Neuronal stem cell (in vitro differentiated cells): ENCODE results near the gene DEAF1.

ENCODE experiments used
- DNase-seq: peaks from one replicate; pipeline ENCODE4 v3.0.0-alpha.2; 2013; ENCODE audit warnings: low spot score
- H2AFZ ChIP-seq: one replicate; pipeline ENCODE4 v1.6.1; 2013; ENCODE audit warnings: mild to moderate bottlenecking, low read length, inconsistent platforms
- H2AK5ac ChIP-seq: 2 replicates; pipeline ENCODE4 v1.6.1; 2013; ENCODE audit warnings: low read depth, mild to moderate bottlenecking, inconsistent platforms, low read length, moderate library complexity, mixed read lengths
- H2BK120ac ChIP-seq: 2 replicates; pipeline ENCODE4 v1.6.1; 2013; ENCODE audit warnings: low read depth, mild to moderate bottlenecking, inconsistent platforms, low read length, moderate library complexity, mixed read lengths
- H2BK12ac ChIP-seq: one replicate; pipeline ENCODE4 v1.6.1; 2013; ENCODE audit warnings: low read length, inconsistent platforms
- H2BK15ac ChIP-seq: 2 replicates; pipeline ENCODE4 v1.6.1; 2013; ENCODE audit warnings: mild to moderate bottlenecking, low read length, inconsistent platforms, mixed read lengths
- H2BK5ac ChIP-seq: one replicate; pipeline ENCODE4 v1.6.1; 2013; ENCODE audit warnings: inconsistent platforms, mild to moderate bottlenecking, low read length, moderate library complexity
- H3K14ac ChIP-seq: one replicate; pipeline ENCODE4 v1.6.1; 2013; ENCODE audit warnings: low read length, inconsistent platforms
- H3K18ac ChIP-seq: 2 replicates; pipeline ENCODE4 v1.6.1; 2013; ENCODE audit warnings: low read length, inconsistent platforms
- H3K23ac ChIP-seq: 2 replicates; pipeline ENCODE4 v1.6.1; 2013; ENCODE audit warnings: low read depth, mild to moderate bottlenecking, mixed read lengths, low read length, inconsistent platforms; ENCODE audit not compliant: poor library complexity
- H3K27ac ChIP-seq: replicated peaks from 3 replicates; pipeline ENCODE4 v1.5.1; 2013; ENCODE audit warnings: low read length, inconsistent platforms
- H3K27me3 ChIP-seq, 3 experiments: 2 replicates each; pipeline ENCODE4 v1.6.1; 2013; ENCODE audit warnings: low read length in 3 of 3, mild to moderate bottlenecking in 2 of 3, inconsistent platforms in 1 of 3, low read depth in 1 of 3, mixed read lengths in 1 of 3, moderate library complexity in 1 of 3; ENCODE audit not compliant: control insufficient read depth in 3 of 3, insufficient read depth in 3 of 3
- H3K36me3 ChIP-seq, 2 donors: replicated peaks in 1 of 2; 2 replicates each; pipeline ENCODE4 v1.6.1; 2013; ENCODE audit warnings: low read length in 2 of 2; ENCODE audit not compliant: control insufficient read depth in 2 of 2, insufficient read depth in 2 of 2
- H3K4ac ChIP-seq: 2 replicates; pipeline ENCODE4 v1.6.1; 2013; ENCODE audit warnings: inconsistent platforms, mild to moderate bottlenecking, low read length, moderate library complexity
- H3K4me1 ChIP-seq, 2 donors: 1 replicate in 1 of 2; 2 replicates in 1 of 2; pipeline ENCODE4 v1.6.1; 2013; ENCODE audit warnings: low read length in 2 of 2, low read depth in 1 of 2; ENCODE audit not compliant: control insufficient read depth in 2 of 2, insufficient read depth in 1 of 2
- H3K4me2 ChIP-seq: one replicate; pipeline ENCODE4 v1.6.1; 2013; ENCODE audit warnings: mild to moderate bottlenecking, low read length, inconsistent platforms; ENCODE audit not compliant: insufficient read depth, poor library complexity, severe bottlenecking
- H3K4me3 ChIP-seq, 2 donors: 2 replicates each; pipeline ENCODE4 v1.5.1; 2013; ENCODE audit warnings: low read length in 2 of 2, mild to moderate bottlenecking in 2 of 2, inconsistent platforms in 1 of 2, moderate library complexity in 1 of 2
- H3K79me1 ChIP-seq: one replicate; pipeline ENCODE4 v1.6.1; 2013; ENCODE audit warnings: low read depth, mild to moderate bottlenecking, inconsistent platforms, low read length, moderate library complexity
- H3K9ac ChIP-seq: one replicate; pipeline ENCODE4 v1.6.1; 2013; ENCODE audit warnings: mild to moderate bottlenecking, low read depth, low read length, inconsistent platforms; ENCODE audit not compliant: poor library complexity
- H3K9me3 ChIP-seq, 2 donors: replicated peaks in 1 of 2; 2 replicates each; pipeline versions ENCODE3 to v1.6.1; 2013; ENCODE audit warnings: low read length in 2 of 2, mild to moderate bottlenecking in 2 of 2, inconsistent platforms in 1 of 2, low read depth in 1 of 2, mixed read lengths in 1 of 2, moderate library complexity in 1 of 2; ENCODE audit not compliant: control insufficient read depth in 2 of 2, insufficient read depth in 1 of 2
- H4K8ac ChIP-seq: one replicate; pipeline ENCODE4 v1.6.1; 2013; ENCODE audit warnings: low read depth, mild to moderate bottlenecking, inconsistent platforms, low read length, moderate library complexity
- H4K91ac ChIP-seq: one replicate; pipeline ENCODE4 v1.6.1; 2013; ENCODE audit warnings: low read length, low read depth, mild to moderate bottlenecking, inconsistent platforms; ENCODE audit not compliant: poor library complexity
- WGBS, 2 donors: extraction: QIAGEN DNeasy Blood & Tissue Kit; methylation state at CpG; one replicate each; pipeline ENCODE4 v1.1.7; 2013; ENCODE audit warnings: missing lambda C conversion rate in 2 of 2, mixed read lengths in 1 of 2; ENCODE audit not compliant: insufficient read length in 2 of 2, insufficient replicate concordance in 1 of 2; ENCODE audit errors: extremely low coverage in 2 of 2; 5-methylcytosine and 5-hydroxymethylcytosine counted together

The DEAF1 gene

GRCh38 chr11:627308-627576 lies 67.8 kb downstream of the DEAF1 start:
- no peak overlapping the region for H2BK120ac ChIP-seq
- H3K4me2 ChIP-seq, result no peak overlapping the region
- no peak overlapping the region for H3K4ac ChIP-seq
- no peak overlapping the region for H2BK5ac ChIP-seq
- peaks cover 0 to 11% (median 0%) of the 10 kb centered on the region in 3 experiments for H3K27me3 ChIP-seq
- no peak overlapping the region for H3K27ac ChIP-seq
- no peaks in the 10 kb centered on the region for H3K79me1 ChIP-seq
- H2BK15ac ChIP-seq, result no peak overlapping the region
- no peak overlapping the region for H3K18ac ChIP-seq
- H3K9me3 ChIP-seq, result peaks cover 0 to 2% of the 10 kb centered on the region in 2 donors
- H3K14ac ChIP-seq, result no peak overlapping the region
- no peak overlapping the region for H3K23ac ChIP-seq
- peaks cover 0 to 3% of the 10 kb centered on the region in 2 donors for H3K36me3 ChIP-seq
- no peak overlapping the region for H4K91ac ChIP-seq
- peaks cover 0 to 1% of the 10 kb centered on the region in 2 donors for H3K4me1 ChIP-seq
- no peak overlapping the region for H4K8ac ChIP-seq
- no CpG with 5 or more reads among the region's 28 CpGs for WGBS, 2 donors
- DNase-seq, result no peak
- H3K9ac ChIP-seq, result no peak overlapping the region
- no peak overlapping the region for H2BK12ac ChIP-seq
- H2AK5ac ChIP-seq, result no peak overlapping the region
- H3K4me3 ChIP-seq, result no peak overlapping the region
- H2AFZ ChIP-seq, result no peak overlapping the region

GRCh38 chr11:626475-627307 lies 68.3 kb downstream of the DEAF1 start, which contains the start of gene SCT:
Gene SCT (minus strand): TSS chr11:627181. CDS start chr11:627143, 38 bp downstream.
- no CpG with 5 or more reads among the region's 72 CpGs for WGBS, 2 donors
- DNase-seq, result no peak
- H3K9me3 ChIP-seq, result peaks cover 0 to 2% of the 10 kb centered on the region in 2 donors
- no peak within 1 kb of the TSS for H3K23ac ChIP-seq
- no peak within 1 kb of the TSS for H3K9ac ChIP-seq
- no peak within 1 kb of the TSS for H2BK5ac ChIP-seq
- no peaks in the 10 kb centered on the region for H3K79me1 ChIP-seq
- H2BK15ac ChIP-seq, result no peak within 1 kb of the TSS
- no peak within 1 kb of the TSS for H2BK120ac ChIP-seq
- no peak within 1 kb of the TSS for H3K4ac ChIP-seq
- no peak within 1 kb of the TSS for H3K4me3 ChIP-seq
- no peak within 1 kb of the TSS for H4K91ac ChIP-seq
- H3K27ac ChIP-seq, result no peak within 1 kb of the TSS
- H3K14ac ChIP-seq, result no peak within 1 kb of the TSS
- peak within 1 kb of the TSS; percentile 56 for H3K4me2 ChIP-seq
- peaks cover 0 to 3% of the 10 kb centered on the region in 2 donors for H3K36me3 ChIP-seq
- H2AK5ac ChIP-seq, result no peak within 1 kb of the TSS
- peak within 1 kb of the TSS; percentile 9 for H3K18ac ChIP-seq
- H3K4me1 ChIP-seq, result peaks cover 0 to 1% of the 10 kb centered on the region in 2 donors
- H3K27me3 ChIP-seq, result peaks cover 0 to 11% (median 0%) of the 10 kb centered on the region in 3 experiments
- no peak within 1 kb of the TSS for H4K8ac ChIP-seq
- H2AFZ ChIP-seq, result no peak within 1 kb of the TSS
- no peak within 1 kb of the TSS for H2BK12ac ChIP-seq

GRCh38 chr11:625636-626268 lies 69.3 kb downstream of the DEAF1 start:
- WGBS, 2 donors, result no CpG with 5 or more reads among the region's 22 CpGs
- no peak overlapping the region for H4K8ac ChIP-seq
- H3K18ac ChIP-seq, result no peak overlapping the region
- H3K4ac ChIP-seq, result no peak overlapping the region
- H3K14ac ChIP-seq, result no peak overlapping the region
- no peak overlapping the region for H2BK120ac ChIP-seq
- peaks cover 0 to 3% of the 10 kb centered on the region in 2 donors for H3K36me3 ChIP-seq
- H3K27ac ChIP-seq, result no peak overlapping the region
- DNase-seq, result no peak
- no peak overlapping the region for H3K9ac ChIP-seq
- peak overlapping the region; percentile 8 for H2AK5ac ChIP-seq
- H3K23ac ChIP-seq, result no peak overlapping the region
- no peak overlapping the region for H2BK15ac ChIP-seq
- no peak overlapping the region for H2AFZ ChIP-seq
- no peak overlapping the region for H3K4me3 ChIP-seq
- H3K4me1 ChIP-seq, result peaks cover 0 to 1% of the 10 kb centered on the region in 2 donors
- H3K27me3 ChIP-seq, result peaks cover 0 to 11% (median 0%) of the 10 kb centered on the region in 3 experiments
- H3K79me1 ChIP-seq, result no peaks in the 10 kb centered on the region
- no peak overlapping the region for H3K4me2 ChIP-seq
- no peak overlapping the region for H2BK5ac ChIP-seq
- H3K9me3 ChIP-seq, result peaks cover 0 to 2% of the 10 kb centered on the region in 2 donors
- no peak overlapping the region for H4K91ac ChIP-seq
- no peak overlapping the region for H2BK12ac ChIP-seq
